Mesothelial cell of epicardium (in vitro differentiated cells): ENCODE data around the gene CRTC3. TPM values are rescaled to one million over a fixed set of nuclear protein-coding genes. Genes with fewer than 3 reads are reported as not detected.
"Not testable (repeated sequence)": the region's sequence is repeated elsewhere in the genome, so short reads cannot be mapped to it uniquely, and the experiment has no call there.

Experiments
- DNase-seq, 2 experiments: peaks; one replicate each; pipeline ENCODE4 v3.0.0; 2021; ENCODE audit warnings: low spot score in 2 of 2; ENCODE audit not compliant: unreplicated experiment in 2 of 2
- H3K27ac Mint-ChIP-seq: 2 replicates; pipeline ENCODE4 v1.8.0; 2021; ENCODE audit warnings: mixed read lengths
- H3K27me3 Mint-ChIP-seq: 2 replicates; pipeline ENCODE4 v1.8.0; 2021; ENCODE audit warnings: low read depth, mixed read lengths
- H3K36me3 Mint-ChIP-seq: 2 replicates; pipeline ENCODE4 v1.8.0; 2021; ENCODE audit warnings: mixed read lengths
- H3K4me1 Mint-ChIP-seq: 2 replicates; pipeline ENCODE4 v1.8.0; 2021; ENCODE audit warnings: mixed read lengths
- H3K4me3 Mint-ChIP-seq: 2 replicates; pipeline ENCODE4 v1.8.0; 2021; ENCODE audit warnings: mild to moderate bottlenecking, moderate library complexity, mixed read lengths
- H3K9me3 Mint-ChIP-seq: 2 replicates; pipeline ENCODE4 v1.8.0; 2021; ENCODE audit warnings: mixed read lengths
- CTCF ChIP-seq: fragments of 200-600 bp; sonication (generic); IDR thresholded peaks from one replicate; pipeline ENCODE4 v1.5.0; 2021; ENCODE audit warnings: antibody characterized with exemption; ENCODE audit not compliant: unreplicated experiment
- total RNA-seq: library from RNA; stranded (reverse); gene quantifications from 3 replicates; pipeline ENCODE4 v1.2.1, GENCODE V29; 2021

Gene CRTC3
- total RNA-seq, 1 donor from 2014 or later = 56.6 TPM

DNA sequence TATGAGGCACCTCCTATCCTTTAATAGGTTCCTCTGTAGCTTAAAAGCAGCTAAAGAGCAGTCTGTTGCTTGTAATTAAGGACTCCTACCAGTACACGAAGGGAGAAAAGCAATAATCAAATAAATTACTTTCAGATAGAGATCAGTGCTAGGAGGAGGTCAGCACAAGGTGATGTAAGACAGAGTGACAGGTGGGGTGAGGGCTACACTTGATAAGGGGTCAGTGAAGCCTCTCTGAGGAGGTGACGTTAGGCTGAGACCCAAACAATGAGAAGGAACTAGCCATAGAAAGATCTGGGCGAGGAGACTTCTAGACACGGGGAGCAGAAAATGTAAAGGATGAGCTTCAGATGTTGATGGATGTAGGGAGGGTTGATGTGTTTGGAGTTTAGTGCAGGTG, 129.8 kb downstream of the CRTC3 start:
- Mint-ChIP-seq H3K9me3 (no peaks in the 10 kb centered on the region), H3K27ac (no peak overlapping the region), H3K4me3 (no peak overlapping the region), H3K27me3 (no peaks in the 10 kb centered on the region), H3K36me3 (peaks cover 2% of the 10 kb centered on the region), H3K4me1 (peaks cover 14% of the 10 kb centered on the region)
- DNase-seq = no peak
- no peak for TF ChIP-seq CTCF

DNA sequence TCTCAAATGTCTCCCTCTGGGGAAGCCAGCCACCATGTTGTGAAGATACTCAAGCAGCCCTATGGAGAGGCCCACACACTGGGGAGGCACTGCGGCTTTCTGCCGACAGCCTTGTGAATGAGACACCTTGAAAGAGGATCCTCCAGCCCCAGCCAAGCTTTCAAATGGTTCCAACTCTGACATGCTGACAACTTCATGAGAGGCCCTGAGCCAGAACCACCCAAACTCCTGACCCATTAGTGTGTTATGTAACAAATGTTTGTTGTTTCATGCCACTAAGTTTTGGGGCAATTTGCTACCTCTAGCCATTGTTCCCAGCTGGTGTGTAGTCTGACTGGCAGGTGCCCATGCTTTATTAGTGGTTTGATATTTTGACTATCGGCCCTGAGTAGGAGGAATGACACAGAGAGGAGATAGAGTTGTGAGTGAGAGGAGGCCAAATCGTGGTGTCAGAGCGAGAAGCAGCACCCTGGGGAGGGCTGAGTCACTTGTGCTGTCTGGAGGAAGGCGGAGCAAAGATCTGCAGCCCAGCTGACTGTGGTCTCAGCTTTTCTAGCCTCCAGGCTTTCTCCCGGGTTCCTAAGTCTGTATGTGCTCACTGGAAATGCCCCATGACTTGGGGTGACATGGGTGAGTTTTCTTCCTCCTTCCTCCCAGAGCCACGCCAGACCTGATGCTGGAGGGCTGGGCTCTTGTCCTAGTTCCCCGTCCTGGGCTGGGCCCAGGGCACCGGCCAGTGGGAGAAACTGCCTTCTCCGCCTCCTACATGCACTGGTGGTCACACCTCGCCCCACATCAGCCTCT, 130.7 kb downstream of the CRTC3 start:
- H3K27ac Mint-ChIP-seq = no peak overlapping the region
- no peak for DNase-seq
- no peak overlapping the region for H3K4me3 Mint-ChIP-seq
- no peaks in the 10 kb centered on the region for H3K9me3 Mint-ChIP-seq
- peaks cover 2% of the 10 kb centered on the region for H3K36me3 Mint-ChIP-seq
- TF ChIP-seq CTCF = no peak
- H3K4me1 Mint-ChIP-seq = peaks cover 14% of the 10 kb centered on the region
- no peaks in the 10 kb centered on the region for H3K27me3 Mint-ChIP-seq

DNA sequence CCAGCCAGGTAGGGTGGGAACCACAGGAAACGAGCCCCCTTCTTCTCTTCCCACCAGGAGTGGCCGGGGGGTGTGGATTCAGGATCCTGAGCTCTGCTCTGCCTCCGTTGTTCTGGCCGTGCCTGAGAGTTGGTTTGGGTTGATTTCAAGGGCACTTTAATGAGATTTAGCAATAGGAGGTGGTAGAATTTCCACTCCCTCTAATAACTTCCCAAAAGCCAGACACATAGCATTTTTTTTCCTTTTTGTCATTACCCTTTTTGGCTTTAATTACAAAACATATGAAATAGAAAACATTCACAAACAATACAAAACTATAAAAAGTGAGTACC, 131.2 kb downstream of the CRTC3 start:
- not testable (repeated sequence) for H3K36me3 Mint-ChIP-seq, H3K4me3 Mint-ChIP-seq, H3K27ac Mint-ChIP-seq, H3K27me3 Mint-ChIP-seq, DNase-seq, H3K9me3 Mint-ChIP-seq
- peaks cover 14% of the 10 kb centered on the region for H3K4me1 Mint-ChIP-seq

GRCh38 chr15:90664081-90664461, 134.3 kb downstream of the CRTC3 start:
- H3K4me1 Mint-ChIP-seq = peaks cover 14% of the 10 kb centered on the region
- not testable (repeated sequence) for H3K27me3 Mint-ChIP-seq, DNase-seq, H3K27ac Mint-ChIP-seq, H3K9me3 Mint-ChIP-seq, H3K36me3 Mint-ChIP-seq, H3K4me3 Mint-ChIP-seq

DNA sequence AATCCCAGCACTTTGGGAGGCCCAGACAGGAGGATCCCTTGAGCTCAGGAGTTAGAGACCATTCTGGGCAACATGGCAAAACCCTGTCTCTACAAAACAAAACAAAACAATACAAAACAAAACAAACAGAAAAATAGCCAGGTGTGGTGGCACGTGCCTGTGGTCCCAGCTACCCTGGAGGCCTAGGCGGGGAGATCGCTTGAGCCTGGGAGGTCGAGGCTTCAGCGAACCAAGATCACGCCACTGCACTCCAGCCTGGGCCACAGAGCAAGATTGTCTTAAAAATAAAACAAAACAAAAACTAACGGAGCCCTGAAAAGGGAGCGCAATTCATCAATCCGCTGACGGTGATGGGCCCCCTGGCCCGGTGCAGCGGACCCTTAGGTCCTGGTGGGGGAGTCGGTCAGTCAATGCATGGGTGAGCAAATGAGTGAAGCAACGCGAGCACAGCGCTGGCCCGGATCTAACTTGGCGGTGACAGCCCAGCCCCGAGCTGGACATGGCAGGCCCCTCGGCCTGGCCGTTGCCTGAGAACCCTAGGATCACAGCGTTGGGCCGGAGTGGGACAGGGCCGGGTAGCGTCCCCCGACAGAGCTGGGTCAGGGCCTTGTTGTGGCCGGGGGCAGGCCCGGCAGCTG, 135.0 kb downstream of the CRTC3 start:
- H3K4me3 Mint-ChIP-seq = no peak overlapping the region
- H3K27ac Mint-ChIP-seq = no peak overlapping the region
- peaks cover 2% of the 10 kb centered on the region for H3K36me3 Mint-ChIP-seq
- no peak for DNase-seq
- H3K4me1 Mint-ChIP-seq = peaks cover 7% of the 10 kb centered on the region
- no peaks in the 10 kb centered on the region for H3K9me3 Mint-ChIP-seq
- H3K27me3 Mint-ChIP-seq = no peaks in the 10 kb centered on the region
- no peak for TF ChIP-seq CTCF

DNA sequence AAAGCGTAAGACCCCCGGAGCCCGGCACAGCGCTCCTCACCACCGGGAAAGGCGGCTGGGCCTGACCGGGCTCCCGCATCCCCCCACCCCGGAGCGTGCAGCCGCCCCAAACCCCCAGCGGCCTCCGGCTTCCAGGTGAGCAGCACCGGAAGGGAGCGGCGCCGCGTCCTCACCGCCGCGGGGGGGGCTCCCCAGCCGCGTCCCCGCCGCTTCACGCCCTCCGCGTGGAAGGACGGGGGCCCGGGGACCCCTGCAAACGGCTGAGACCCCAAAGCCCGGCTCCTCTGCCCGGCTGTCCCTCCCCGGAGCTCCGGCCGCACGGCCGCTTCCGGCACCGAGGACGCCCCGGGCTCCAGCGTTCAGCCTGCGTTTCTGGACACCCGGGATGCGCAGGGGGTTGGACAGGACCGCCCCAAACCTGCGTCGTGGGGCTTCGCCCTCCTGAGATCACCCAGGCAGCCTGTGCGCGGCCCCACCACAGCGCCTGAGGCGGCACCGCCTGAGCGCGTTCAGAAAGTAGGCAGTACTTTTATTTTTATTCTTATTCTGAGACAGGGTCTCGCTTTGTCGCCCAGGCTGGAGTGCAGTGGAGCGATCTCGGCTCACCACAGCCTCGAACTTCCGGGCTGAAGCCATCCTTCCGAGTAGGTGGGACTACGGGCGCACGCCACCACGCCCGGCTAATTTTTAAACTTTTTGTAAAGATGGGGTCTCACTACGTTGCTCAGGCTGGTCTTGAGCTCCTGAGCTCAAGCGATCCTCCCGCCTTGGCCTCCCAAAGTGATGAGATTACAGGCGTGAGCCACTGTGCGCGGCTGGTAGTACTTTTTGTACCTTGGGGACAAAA, 135.8 kb downstream of the CRTC3 start:
- Mint-ChIP-seq H3K27ac (no peak overlapping the region), H3K4me3 (no peak overlapping the region), H3K36me3 (peaks cover 2% of the 10 kb centered on the region), H3K27me3 (no peaks in the 10 kb centered on the region), H3K4me1 (peaks cover 5% of the 10 kb centered on the region), H3K9me3 (no peaks in the 10 kb centered on the region)
- TF ChIP-seq CTCF = no peak
- no peak for DNase-seq
